ENCODE data around the gene ACO1. TPM values are rescaled to one million over a fixed set of nuclear protein-coding genes. Genes with fewer than 3 reads are reported as not detected.

The ACO1 gene
- total and polyA plus RNA-seq, 12 donors: 11.3 to 130 (median 97.3) TPM

- TF ChIP-seq POLR2A (IDR thresholded peaks at IDR 0.05): no peak
- TF ChIP-seq, protein P1, sequence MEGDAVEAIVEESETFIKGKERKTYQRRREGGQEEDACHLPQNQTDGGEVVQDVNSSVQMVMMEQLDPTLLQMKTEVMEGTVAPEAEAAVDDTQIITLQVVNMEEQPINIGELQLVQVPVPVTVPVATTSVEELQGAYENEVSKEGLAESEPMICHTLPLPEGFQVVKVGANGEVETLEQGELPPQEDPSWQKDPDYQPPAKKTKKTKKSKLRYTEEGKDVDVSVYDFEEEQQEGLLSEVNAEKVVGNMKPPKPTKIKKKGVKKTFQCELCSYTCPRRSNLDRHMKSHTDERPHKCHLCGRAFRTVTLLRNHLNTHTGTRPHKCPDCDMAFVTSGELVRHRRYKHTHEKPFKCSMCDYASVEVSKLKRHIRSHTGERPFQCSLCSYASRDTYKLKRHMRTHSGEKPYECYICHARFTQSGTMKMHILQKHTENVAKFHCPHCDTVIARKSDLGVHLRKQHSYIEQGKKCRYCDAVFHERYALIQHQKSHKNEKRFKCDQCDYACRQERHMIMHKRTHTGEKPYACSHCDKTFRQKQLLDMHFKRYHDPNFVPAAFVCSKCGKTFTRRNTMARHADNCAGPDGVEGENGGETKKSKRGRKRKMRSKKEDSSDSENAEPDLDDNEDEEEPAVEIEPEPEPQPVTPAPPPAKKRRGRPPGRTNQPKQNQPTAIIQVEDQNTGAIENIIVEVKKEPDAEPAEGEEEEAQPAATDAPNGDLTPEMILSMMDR (IDR thresholded peaks at IDR 0.05): no peak
- no peak overlapping the region for H3K27ac ChIP-seq
- peaks cover 9 to 21% of the 10 kb centered on the region in 2 donors for H3K4me1 ChIP-seq (replicated peaks in 1 of 2)
- H3K36me3 ChIP-seq (replicated peaks in 1 of 2): no peaks in the 10 kb centered on the region
- intact Hi-C loops (cut with DNase I): loop anchor here (2.0 to 10.0 kb wide), 4 partner anchors 46 to 604 kb away; no protein-coding TSS in a partner anchor
- 82 to 92% (median 87%) methylated on average over 3 of the region's 3 CpGs for WGBS, 4 donors
- H3K9me3 ChIP-seq (replicated peaks in 1 of 3): no peaks in the 10 kb centered on the region
- DNase-seq: no peak
- H3K27me3 ChIP-seq: no peaks in the 10 kb centered on the region
- no peak overlapping the region for H3K4me3 ChIP-seq
Measured at GRCh38 chr9:32380944-32381343, 3.5 kb upstream of the ACO1 start.

- no peaks in the 10 kb centered on the region for H3K27me3 ChIP-seq
- intact Hi-C loops (cut with DNase I): loop anchor here (5.0 to 10.0 kb wide), 3 partner anchors 45 to 602 kb away; no protein-coding TSS in a partner anchor
- no peak for DNase-seq
- 62 to 71% (median 70%) methylated on average over 14 of the region's 14 CpGs for WGBS, 4 donors
- no peaks in the 10 kb centered on the region for H3K36me3 ChIP-seq (replicated peaks in 1 of 2)
- H3K9me3 ChIP-seq (replicated peaks in 1 of 3): no peaks in the 10 kb centered on the region
- H3K27ac ChIP-seq: no peak overlapping the region
- TF ChIP-seq, protein P1 (IDR thresholded peaks at IDR 0.05): no peak
- no peak for TF ChIP-seq POLR2A (IDR thresholded peaks at IDR 0.05)
- no peak overlapping the region for H3K4me3 ChIP-seq
- peaks cover 10 to 33% of the 10 kb centered on the region in 2 donors for H3K4me1 ChIP-seq (replicated peaks in 1 of 2)
Measured at GRCh38 chr9:32382565-32383320, 1.7 kb upstream of the ACO1 start.

GRCh38 chr9:32384002-32384363, 460 bp upstream of the ACO1 start:
- TF ChIP-seq, protein P1 (IDR thresholded peaks at IDR 0.05): no peak
- no peak for TF ChIP-seq POLR2A (IDR thresholded peaks at IDR 0.05)
- no peaks in the 10 kb centered on the region for H3K36me3 ChIP-seq (replicated peaks in 1 of 2)
- 0 to 2% (median 1%) methylated on average over 13 of the region's 13 CpGs for WGBS, 4 donors
- no peaks in the 10 kb centered on the region for H3K9me3 ChIP-seq (replicated peaks in 1 of 3)
- peak overlapping the region in 4 of 5 donors; percentile 89 to 96 (median 92) for H3K27ac ChIP-seq
- H3K27me3 ChIP-seq: no peaks in the 10 kb centered on the region
- DNase-seq: no peak
- intact Hi-C loops (cut with DNase I): loop anchor here (5.0 to 10.0 kb wide), 3 partner anchors 43 to 601 kb away; no protein-coding TSS in a partner anchor
- H3K4me3 ChIP-seq: peak overlapping the region in 2 of 4 donors; percentile 83 to 88
- H3K4me1 ChIP-seq (replicated peaks in 1 of 2): peaks cover 14 to 28% of the 10 kb centered on the region in 2 donors

GRCh38 chr9:32385152-32385884, 875 bp downstream of the ACO1 start:
- 35 to 53% (median 51%) methylated on average over 2 of the region's 2 CpGs for WGBS, 4 donors
- Histone ChIP-seq H3K4me3 (peak overlapping the region in 3 of 4 donors; percentile 5 to 88 (median 83)), H3K36me3 (replicated peaks in 1 of 2) (no peaks in the 10 kb centered on the region), H3K27ac (peak overlapping the region; percentile 89 to 96 (median 92)), H3K9me3 (replicated peaks in 1 of 3) (no peaks in the 10 kb centered on the region), H3K4me1 (replicated peaks in 1 of 2) (peaks cover 25 to 33% of the 10 kb centered on the region in 2 donors), H3K27me3 (no peaks in the 10 kb centered on the region)
- no peak for TF ChIP-seq POLR2A (IDR thresholded peaks at IDR 0.05)
- TF ChIP-seq, protein P1 (IDR thresholded peaks at IDR 0.05): no peak
- DNase-seq: no peak
- intact Hi-C loops (cut with DNase I): loop anchor here in 1 of 2 donors (10.0 kb wide), 1 partner anchor 599 kb away; no protein-coding TSS in a partner anchor

Measured in adrenal gland (tissue), 12 donors.